ENCODE results near the gene MAP1B. TPM values are rescaled to one million over a fixed set of nuclear protein-coding genes. Genes with fewer than 3 reads are reported as not detected.

The MAP1B gene
- total and polyA plus RNA-seq, 10 of the 15 experiments (the other 5 are each of a cell fraction or from before 2014, with no cell fraction given), result 0.02 to 0.81 (median 0.06) TPM; not detected in 1

GRCh38 chr5:72194846-72195245 lies 87.6 kb downstream of the MAP1B start (continued):
- TF ChIP-seq EZH2 (IDR thresholded peaks at IDR 0.05; ENCODE audit: borderline replicate concordance, control insufficient read depth, low read depth, low read length), result no peak
- TF ChIP-seq SUZ12 (IDR thresholded peaks at IDR 0.05; ENCODE audit: unreplicated experiment), result no peak
- TF ChIP-seq E2F8 (IDR thresholded peaks at IDR 0.05; ENCODE audit: low read depth, partially characterized antibody), result no peak
- TF ChIP-seq KDM1A (IDR thresholded peaks at IDR 0.05; ENCODE audit: borderline replicate concordance), result no peak
- TF ChIP-seq PAX5 (IDR thresholded peaks at IDR 0.05; ENCODE audit: borderline replicate concordance, low read depth, low read length), result peak; percentile 95
- TF ChIP-seq, protein P1, sequence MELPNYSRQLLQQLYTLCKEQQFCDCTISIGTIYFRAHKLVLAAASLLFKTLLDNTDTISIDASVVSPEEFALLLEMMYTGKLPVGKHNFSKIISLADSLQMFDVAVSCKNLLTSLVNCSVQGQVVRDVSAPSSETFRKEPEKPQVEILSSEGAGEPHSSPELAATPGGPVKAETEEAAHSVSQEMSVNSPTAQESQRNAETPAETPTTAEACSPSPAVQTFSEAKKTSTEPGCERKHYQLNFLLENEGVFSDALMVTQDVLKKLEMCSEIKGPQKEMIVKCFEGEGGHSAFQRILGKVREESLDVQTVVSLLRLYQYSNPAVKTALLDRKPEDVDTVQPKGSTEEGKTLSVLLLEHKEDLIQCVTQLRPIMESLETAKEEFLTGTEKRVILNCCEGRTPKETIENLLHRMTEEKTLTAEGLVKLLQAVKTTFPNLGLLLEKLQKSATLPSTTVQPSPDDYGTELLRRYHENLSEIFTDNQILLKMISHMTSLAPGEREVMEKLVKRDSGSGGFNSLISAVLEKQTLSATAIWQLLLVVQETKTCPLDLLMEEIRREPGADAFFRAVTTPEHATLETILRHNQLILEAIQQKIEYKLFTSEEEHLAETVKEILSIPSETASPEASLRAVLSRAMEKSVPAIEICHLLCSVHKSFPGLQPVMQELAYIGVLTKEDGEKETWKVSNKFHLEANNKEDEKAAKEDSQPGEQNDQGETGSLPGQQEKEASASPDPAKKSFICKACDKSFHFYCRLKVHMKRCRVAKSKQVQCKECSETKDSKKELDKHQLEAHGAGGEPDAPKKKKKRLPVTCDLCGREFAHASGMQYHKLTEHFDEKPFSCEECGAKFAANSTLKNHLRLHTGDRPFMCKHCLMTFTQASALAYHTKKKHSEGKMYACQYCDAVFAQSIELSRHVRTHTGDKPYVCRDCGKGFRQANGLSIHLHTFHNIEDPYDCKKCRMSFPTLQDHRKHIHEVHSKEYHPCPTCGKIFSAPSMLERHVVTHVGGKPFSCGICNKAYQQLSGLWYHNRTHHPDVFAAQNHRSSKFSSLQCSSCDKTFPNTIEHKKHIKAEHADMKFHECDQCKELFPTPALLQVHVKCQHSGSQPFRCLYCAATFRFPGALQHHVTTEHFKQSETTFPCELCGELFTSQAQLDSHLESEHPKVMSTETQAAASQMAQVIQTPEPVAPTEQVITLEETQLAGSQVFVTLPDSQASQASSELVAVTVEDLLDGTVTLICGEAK (IDR thresholded peaks at IDR 0.05; ENCODE audit: borderline replicate concordance), result no peak
- TF ChIP-seq FOXM1 (IDR thresholded peaks at IDR 0.05; ENCODE audit: low read depth, low read length), result peak; percentile 95
- TF ChIP-seq IKZF2 (IDR thresholded peaks at IDR 0.05), result peak; percentile 75 to 76; a peak in 3 of 4 replicates
- TF ChIP-seq SREBF2 (IDR thresholded peaks at IDR 0.05; ENCODE audit: low read length), result no peak
- no peak for TF ChIP-seq HCFC1 (IDR thresholded peaks at IDR 0.05; ENCODE audit: low read length)
- no peak for TF ChIP-seq BCLAF1 (IDR thresholded peaks at IDR 0.05)
- TF ChIP-seq MYB (IDR thresholded peaks at IDR 0.05; ENCODE audit: borderline replicate concordance, low read depth, low read length), result no peak
- no peak for TF ChIP-seq ZNF217 (IDR thresholded peaks at IDR 0.05)
- no peak for TF ChIP-seq IRF5 (IDR thresholded peaks at IDR 0.05; ENCODE audit: borderline replicate concordance)
- TF ChIP-seq BACH1 (IDR thresholded peaks at IDR 0.05; ENCODE audit: borderline replicate concordance), result no peak
- no peak for TF ChIP-seq KLF5 (IDR thresholded peaks at IDR 0.05; ENCODE audit: partially characterized antibody)
- TF ChIP-seq ELK1 (IDR thresholded peaks at IDR 0.05; ENCODE audit: low read depth, low read length), result no peak
- no peak for TF ChIP-seq ASH2L (IDR thresholded peaks at IDR 0.05; ENCODE audit: borderline replicate concordance, low read depth)

All from GM12878 (cell line).